ENCODE data around the gene WNT9A. TPM values are rescaled to one million over a fixed set of nuclear protein-coding genes. Genes with fewer than 3 reads are reported as not detected.

Gene WNT9A
- total and polyA plus RNA-seq, 2 of the 4 experiments (the other 2 are of a cell fraction): 0.18 to 0.36 TPM

GRCh38 chr1:227891955-227892488 lies 55.7 kb downstream of the WNT9A start:
- Histone ChIP-seq H3K9ac (ENCODE audit: low read depth, low read length) (no peak overlapping the region), H3K4me3 (ENCODE audit: insufficient read depth, low read depth, low read length) (no peak overlapping the region), H3K9me3 (ENCODE audit: control insufficient read depth, insufficient read depth, low read length) (no peaks in the 10 kb centered on the region), H2AK9ac (replicated peaks; ENCODE audit: low read depth, low read length, poor library complexity) (no peak overlapping the region), H3K14ac (replicated peaks; ENCODE audit: low read depth, low read length) (no peak overlapping the region), H4K91ac (ENCODE audit: insufficient read depth, low read depth, low read length) (no peak overlapping the region), H2BK15ac (ENCODE audit: low read depth, low read length) (no peak overlapping the region), H3K4me1 (ENCODE audit: control insufficient read depth, insufficient read depth, low read length) (no peaks in the 10 kb centered on the region; the same call in 1 of the 2 replicates), H2BK20ac (ENCODE audit: low read depth, low read length) (no peak overlapping the region), H3K27ac (ENCODE audit: insufficient read depth, low read length) (no peak overlapping the region), H3K27me3 (ENCODE audit: control insufficient read depth, insufficient read depth, low read length) (peaks cover 2% of the 10 kb centered on the region; the same call in 1 of the 2 replicates), H3K79me1 (ENCODE audit: low read depth in 1 of 2, low read length in 2 of 2) (no peaks in the 10 kb centered on the region), H3K9me1 (ENCODE audit: insufficient read depth, low read length) (no peaks in the 10 kb centered on the region), H4K20me1 (ENCODE audit: insufficient read depth, low read length) (no peaks in the 10 kb centered on the region), H2BK120ac (ENCODE audit: low read depth, low read length) (no peak overlapping the region), H3K18ac (ENCODE audit: low read depth, low read length) (no peak overlapping the region), H2AK5ac (ENCODE audit: low read depth, low read length) (no peak overlapping the region), H4K5ac (ENCODE audit: low read depth, low read length) (no peak overlapping the region), H2AFZ (replicated peaks; ENCODE audit: low read length, poor library complexity) (peak overlapping the region; percentile 5), H3K4me2 (ENCODE audit: low read depth, low read length) (no peak overlapping the region), H4K8ac (ENCODE audit: low read depth in 2 of 2, low read length in 2 of 2) (no peak overlapping the region), H3K56ac (ENCODE audit: extremely low read depth, insufficient read depth, low read length) (no peak overlapping the region), H3K23ac (ENCODE audit: low read depth, low read length) (no peak overlapping the region), H3K4ac (ENCODE audit: low read depth, low read length) (no peak overlapping the region), H3K36me3 (ENCODE audit: control insufficient read depth, insufficient read depth, low read length) (no peaks in the 10 kb centered on the region), H2BK5ac (ENCODE audit: low read depth, low read length, poor library complexity, severe bottlenecking) (no peak overlapping the region)
- ATAC-seq (ENCODE audit: low read depth) (no peak), DNase-seq (no peak)
- no TSS peak for BruUV-seq (replicated peaks)
- intact Hi-C loops (cut with micrococcal nuclease) (no loop called here), in situ Hi-C loops (cut with MboI; ENCODE audit: low sequenced_read_pairs) (no loop called here), dilution Hi-C loops (cut with HindIII; ENCODE audit: low sequenced_read_pairs, unreplicated experiment) (no loop called here)
- ChIA-PET POLR2A (ENCODE audit: unreplicated experiment) (no interaction called here), CTCF (no interaction called here)
- TF ChIP-seq SMC3 (IDR thresholded peaks at IDR 0.05; ENCODE audit: low read depth, low read length) (no peak), MAZ (IDR thresholded peaks at IDR 0.05; ENCODE audit: borderline replicate concordance, low read depth, low read length) (no peak), MXI1 (IDR thresholded peaks at IDR 0.05; ENCODE audit: borderline replicate concordance, low read depth, low read length) (no peak), RAD21 (IDR thresholded peaks at IDR 0.05; ENCODE audit: low read length) (no peak), CHD1 (IDR thresholded peaks at IDR 0.05; ENCODE audit: low read depth, low read length) (no peak), USF2 (IDR thresholded peaks at IDR 0.05; ENCODE audit: low read depth, low read length) (no peak), RCOR1 (IDR thresholded peaks at IDR 0.05; ENCODE audit: insufficient replicate concordance, low read length) (no peak), MAFK (IDR thresholded peaks at IDR 0.05; ENCODE audit: low read depth, low read length) (no peak), BHLHE40 (IDR thresholded peaks at IDR 0.05; ENCODE audit: low read depth, low read length) (no peak), ELK1 (IDR thresholded peaks at IDR 0.05; ENCODE audit: borderline replicate concordance, low read depth, low read length) (no peak), RFX5 (IDR thresholded peaks at IDR 0.05; ENCODE audit: low read depth, low read length) (no peak), CEBPB (IDR thresholded peaks at IDR 0.05; ENCODE audit: low read depth, low read length) (no peak), CTCF (conservative IDR thresholded peaks at IDR 0.05; ENCODE audit: low read depth, low read length) (no peak), POLR2A (IDR thresholded peaks at IDR 0.05; ENCODE audit: low read depth, low read length) (no peak)
- no CpG with 5 or more reads among the region's 6 CpGs for WGBS, 2 experiments (ENCODE audit: extremely low coverage in 2 of 2, insufficient read length in 1 of 2)
